Testis (tissue), 2 donors: ENCODE data around the gene COMP.

Experiments used
- CTCF ChIP-seq, 3 experiments: fragments of 450-650 bp in 2 of 3; fragments of 200-600 bp in 1 of 3; sonication (generic) in 1 of 3; IDR thresholded peaks; one replicate each; pipeline ENCODE4 v1.5.1; 2016 to 2019; ENCODE audit warnings: antibody characterized with exemption in 3 of 3, mild to moderate bottlenecking in 2 of 3, moderate library complexity in 1 of 3
- POLR2A ChIP-seq: fragments of 450-650 bp; IDR thresholded peaks from one replicate; pipeline ENCODE4 v1.6.1; 2017; ENCODE audit warnings: antibody characterized with exemption, mild to moderate bottlenecking, moderate library complexity

- TF ChIP-seq CTCF (IDR thresholded peaks at IDR 0.05) (no peak), POLR2A (no peak)
Observed at GRCh38 chr19:18795540-18795939, 4.4 kb upstream of the COMP start.
